ENCODE measurements around the gene INSL4. TPM values are rescaled to one million over a fixed set of nuclear protein-coding genes. Genes with fewer than 3 reads are reported as not detected.

The INSL4 gene
- total and polyA plus RNA-seq, 2 of the 8 experiments (the other 6 are each of a cell fraction or from before 2014, with no cell fraction given) = not detected

- TF ChIP-seq, protein P1, sequence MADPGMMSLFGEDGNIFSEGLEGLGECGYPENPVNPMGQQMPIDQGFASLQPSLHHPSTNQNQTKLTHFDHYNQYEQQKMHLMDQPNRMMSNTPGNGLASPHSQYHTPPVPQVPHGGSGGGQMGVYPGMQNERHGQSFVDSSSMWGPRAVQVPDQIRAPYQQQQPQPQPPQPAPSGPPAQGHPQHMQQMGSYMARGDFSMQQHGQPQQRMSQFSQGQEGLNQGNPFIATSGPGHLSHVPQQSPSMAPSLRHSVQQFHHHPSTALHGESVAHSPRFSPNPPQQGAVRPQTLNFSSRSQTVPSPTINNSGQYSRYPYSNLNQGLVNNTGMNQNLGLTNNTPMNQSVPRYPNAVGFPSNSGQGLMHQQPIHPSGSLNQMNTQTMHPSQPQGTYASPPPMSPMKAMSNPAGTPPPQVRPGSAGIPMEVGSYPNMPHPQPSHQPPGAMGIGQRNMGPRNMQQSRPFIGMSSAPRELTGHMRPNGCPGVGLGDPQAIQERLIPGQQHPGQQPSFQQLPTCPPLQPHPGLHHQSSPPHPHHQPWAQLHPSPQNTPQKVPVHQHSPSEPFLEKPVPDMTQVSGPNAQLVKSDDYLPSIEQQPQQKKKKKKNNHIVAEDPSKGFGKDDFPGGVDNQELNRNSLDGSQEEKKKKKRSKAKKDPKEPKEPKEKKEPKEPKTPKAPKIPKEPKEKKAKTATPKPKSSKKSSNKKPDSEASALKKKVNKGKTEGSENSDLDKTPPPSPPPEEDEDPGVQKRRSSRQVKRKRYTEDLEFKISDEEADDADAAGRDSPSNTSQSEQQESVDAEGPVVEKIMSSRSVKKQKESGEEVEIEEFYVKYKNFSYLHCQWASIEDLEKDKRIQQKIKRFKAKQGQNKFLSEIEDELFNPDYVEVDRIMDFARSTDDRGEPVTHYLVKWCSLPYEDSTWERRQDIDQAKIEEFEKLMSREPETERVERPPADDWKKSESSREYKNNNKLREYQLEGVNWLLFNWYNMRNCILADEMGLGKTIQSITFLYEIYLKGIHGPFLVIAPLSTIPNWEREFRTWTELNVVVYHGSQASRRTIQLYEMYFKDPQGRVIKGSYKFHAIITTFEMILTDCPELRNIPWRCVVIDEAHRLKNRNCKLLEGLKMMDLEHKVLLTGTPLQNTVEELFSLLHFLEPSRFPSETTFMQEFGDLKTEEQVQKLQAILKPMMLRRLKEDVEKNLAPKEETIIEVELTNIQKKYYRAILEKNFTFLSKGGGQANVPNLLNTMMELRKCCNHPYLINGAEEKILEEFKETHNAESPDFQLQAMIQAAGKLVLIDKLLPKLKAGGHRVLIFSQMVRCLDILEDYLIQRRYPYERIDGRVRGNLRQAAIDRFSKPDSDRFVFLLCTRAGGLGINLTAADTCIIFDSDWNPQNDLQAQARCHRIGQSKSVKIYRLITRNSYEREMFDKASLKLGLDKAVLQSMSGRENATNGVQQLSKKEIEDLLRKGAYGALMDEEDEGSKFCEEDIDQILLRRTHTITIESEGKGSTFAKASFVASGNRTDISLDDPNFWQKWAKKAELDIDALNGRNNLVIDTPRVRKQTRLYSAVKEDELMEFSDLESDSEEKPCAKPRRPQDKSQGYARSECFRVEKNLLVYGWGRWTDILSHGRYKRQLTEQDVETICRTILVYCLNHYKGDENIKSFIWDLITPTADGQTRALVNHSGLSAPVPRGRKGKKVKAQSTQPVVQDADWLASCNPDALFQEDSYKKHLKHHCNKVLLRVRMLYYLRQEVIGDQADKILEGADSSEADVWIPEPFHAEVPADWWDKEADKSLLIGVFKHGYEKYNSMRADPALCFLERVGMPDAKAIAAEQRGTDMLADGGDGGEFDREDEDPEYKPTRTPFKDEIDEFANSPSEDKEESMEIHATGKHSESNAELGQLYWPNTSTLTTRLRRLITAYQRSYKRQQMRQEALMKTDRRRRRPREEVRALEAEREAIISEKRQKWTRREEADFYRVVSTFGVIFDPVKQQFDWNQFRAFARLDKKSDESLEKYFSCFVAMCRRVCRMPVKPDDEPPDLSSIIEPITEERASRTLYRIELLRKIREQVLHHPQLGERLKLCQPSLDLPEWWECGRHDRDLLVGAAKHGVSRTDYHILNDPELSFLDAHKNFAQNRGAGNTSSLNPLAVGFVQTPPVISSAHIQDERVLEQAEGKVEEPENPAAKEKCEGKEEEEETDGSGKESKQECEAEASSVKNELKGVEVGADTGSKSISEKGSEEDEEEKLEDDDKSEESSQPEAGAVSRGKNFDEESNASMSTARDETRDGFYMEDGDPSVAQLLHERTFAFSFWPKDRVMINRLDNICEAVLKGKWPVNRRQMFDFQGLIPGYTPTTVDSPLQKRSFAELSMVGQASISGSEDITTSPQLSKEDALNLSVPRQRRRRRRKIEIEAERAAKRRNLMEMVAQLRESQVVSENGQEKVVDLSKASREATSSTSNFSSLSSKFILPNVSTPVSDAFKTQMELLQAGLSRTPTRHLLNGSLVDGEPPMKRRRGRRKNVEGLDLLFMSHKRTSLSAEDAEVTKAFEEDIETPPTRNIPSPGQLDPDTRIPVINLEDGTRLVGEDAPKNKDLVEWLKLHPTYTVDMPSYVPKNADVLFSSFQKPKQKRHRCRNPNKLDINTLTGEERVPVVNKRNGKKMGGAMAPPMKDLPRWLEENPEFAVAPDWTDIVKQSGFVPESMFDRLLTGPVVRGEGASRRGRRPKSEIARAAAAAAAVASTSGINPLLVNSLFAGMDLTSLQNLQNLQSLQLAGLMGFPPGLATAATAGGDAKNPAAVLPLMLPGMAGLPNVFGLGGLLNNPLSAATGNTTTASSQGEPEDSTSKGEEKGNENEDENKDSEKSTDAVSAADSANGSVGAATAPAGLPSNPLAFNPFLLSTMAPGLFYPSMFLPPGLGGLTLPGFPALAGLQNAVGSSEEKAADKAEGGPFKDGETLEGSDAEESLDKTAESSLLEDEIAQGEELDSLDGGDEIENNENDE (IDR thresholded peaks at IDR 0.05; ENCODE audit: insufficient replicate concordance, low read length) = no peak
- TF ChIP-seq POLR2A (IDR thresholded peaks at IDR 0.05; ENCODE audit: control extremely low read depth in 1 of 2, low read depth in 2 of 2, low read length in 2 of 2) (no peak), TEAD4 (IDR thresholded peaks at IDR 0.05; ENCODE audit: low read depth, low read length) (peak; percentile 91), SAP30 (IDR thresholded peaks at IDR 0.05; ENCODE audit: insufficient read depth, insufficient replicate concordance, low read length) (no peak), SP1 (IDR thresholded peaks at IDR 0.05; ENCODE audit: low read depth, low read length) (0 out of 2 replicates have a peak, but pooled peaks have one; percentile 30), GABPA (IDR thresholded peaks at IDR 0.05; ENCODE audit: borderline replicate concordance, insufficient read depth, low read length) (no peak), ZNF274 (IDR thresholded peaks at IDR 0.05; ENCODE audit: borderline replicate concordance, extremely low read depth, low read length) (no peak), RNF2 (IDR thresholded peaks at IDR 0.05; ENCODE audit: borderline replicate concordance, low read depth, low read length, missing control alignments, poor library complexity, severe bottlenecking) (no peak)
These were observed 38.1 kb downstream of the INSL4 start (continued) for GRCh38 chr9:5269249-5269715.
